H9 (cell line): ENCODE data around the gene DCAF11. TPM values are rescaled to one million over a fixed set of nuclear protein-coding genes. Genes with fewer than 3 reads are reported as not detected.

Experiments used
- DNase-seq: peaks from one replicate; pipeline ENCODE4 v3.0.0-alpha.2; 2017
- H2AFZ ChIP-seq: one replicate; pipeline ENCODE4 v1.6.1; 2013; ENCODE audit warnings: mild to moderate bottlenecking, low read length, control low read depth, moderate library complexity
- H2AK5ac ChIP-seq: 2 replicates; pipeline ENCODE4 v1.6.1; 2013; ENCODE audit warnings: low read length, control low read depth, mixed read lengths; ENCODE audit not compliant: insufficient read length
- H2BK120ac ChIP-seq: one replicate; pipeline ENCODE4 v1.6.1; 2013; ENCODE audit warnings: low read depth, mild to moderate bottlenecking, low read length, control low read depth, inconsistent platforms; ENCODE audit not compliant: poor library complexity, severe bottlenecking
- H2BK12ac ChIP-seq: 2 replicates; pipeline ENCODE4 v1.6.1; 2013; ENCODE audit warnings: low read length, control low read depth, mixed read lengths, low read depth; ENCODE audit not compliant: insufficient read length
- H2BK15ac ChIP-seq: 2 replicates; pipeline ENCODE4 v1.6.1; 2013; ENCODE audit warnings: low read depth, low read length, control low read depth
- H2BK20ac ChIP-seq: one replicate; pipeline ENCODE4 v1.6.1; 2013; ENCODE audit warnings: low read depth, mild to moderate bottlenecking, low read length, control low read depth, inconsistent platforms; ENCODE audit not compliant: poor library complexity, severe bottlenecking
- H2BK5ac ChIP-seq: 2 replicates; pipeline ENCODE4 v1.6.1; 2013; ENCODE audit warnings: low read length, control low read depth, mixed read lengths; ENCODE audit not compliant: insufficient read length
- H3K14ac ChIP-seq: 2 replicates; pipeline ENCODE4 v1.6.1; 2013; ENCODE audit warnings: low read length, control low read depth; ENCODE audit not compliant: insufficient read depth
- H3K18ac ChIP-seq: 2 replicates; pipeline ENCODE4 v1.6.1; 2013; ENCODE audit warnings: low read depth, mild to moderate bottlenecking, mixed read lengths, low read length, control low read depth; ENCODE audit not compliant: insufficient read length
- H3K23ac ChIP-seq: 2 replicates; pipeline ENCODE4 v1.6.1; 2013; ENCODE audit warnings: low read length, control low read depth, mixed read lengths, low read depth; ENCODE audit not compliant: insufficient read length
- H3K23me2 ChIP-seq: 2 replicates; pipeline ENCODE4 v1.6.1; 2013; ENCODE audit warnings: low read depth, mild to moderate bottlenecking, mixed read lengths, low read length, control low read depth; ENCODE audit not compliant: insufficient read length, poor library complexity, severe bottlenecking
- H3K27ac ChIP-seq: 2 replicates; pipeline ENCODE4 v1.5.1; 2013; ENCODE audit warnings: low read length, control low read depth, mixed read lengths, low read depth; ENCODE audit not compliant: insufficient read length
- H3K27me3 ChIP-seq: 2 replicates; pipeline ENCODE4 v1.6.1; 2013; ENCODE audit warnings: low read length, control low read depth, inconsistent platforms; ENCODE audit not compliant: insufficient read depth
- H3K4ac ChIP-seq: 2 replicates; pipeline ENCODE4 v1.6.1; 2013; ENCODE audit warnings: low read depth, mild to moderate bottlenecking, control low read depth, inconsistent platforms, low read length, moderate library complexity
- H3K4me1 ChIP-seq: 2 replicates; pipeline ENCODE4 v1.6.1; 2013; ENCODE audit warnings: low read length, control low read depth, inconsistent platforms; ENCODE audit not compliant: insufficient read depth
- H3K4me2 ChIP-seq: 2 replicates; pipeline ENCODE4 v1.6.1; 2013; ENCODE audit warnings: low read length, control low read depth, mixed read lengths; ENCODE audit not compliant: insufficient read length, insufficient read depth
- H3K56ac ChIP-seq: 2 replicates; pipeline ENCODE4 v1.6.1; 2013; ENCODE audit warnings: low read depth, mild to moderate bottlenecking, mixed read lengths, low read length, control low read depth; ENCODE audit not compliant: insufficient read length
- H3K79me1 ChIP-seq: 2 replicates; pipeline ENCODE4 v1.6.1; 2013; ENCODE audit warnings: low read depth, mild to moderate bottlenecking, moderate library complexity, low read length, control low read depth, inconsistent platforms; ENCODE audit not compliant: insufficient read depth, poor library complexity, severe bottlenecking
- H3K79me2 ChIP-seq: 2 replicates; pipeline ENCODE4 v1.6.1; 2013; ENCODE audit warnings: low read length, control low read depth, inconsistent platforms; ENCODE audit not compliant: insufficient read depth
- H3K9ac ChIP-seq: 2 replicates; pipeline ENCODE4 v1.6.1; 2013; ENCODE audit warnings: low read length, control low read depth, mixed read lengths; ENCODE audit not compliant: insufficient read length; ENCODE audit errors: extremely low read depth
- H3K9me3 ChIP-seq: one replicate; pipeline ENCODE4 v1.6.1; 2013; ENCODE audit warnings: low read depth, low read length, inconsistent platforms; ENCODE audit not compliant: control insufficient read depth
- H3T11ph ChIP-seq: one replicate; pipeline ENCODE4 v1.6.1; 2013; ENCODE audit warnings: mild to moderate bottlenecking, low read length, control low read depth, inconsistent platforms
- H4K20me1 ChIP-seq: one replicate; pipeline ENCODE4 v1.6.1; 2013; ENCODE audit not compliant: control insufficient read depth, insufficient read length, insufficient read depth
- H4K5ac ChIP-seq: 2 replicates; pipeline ENCODE4 v1.6.1; 2013; ENCODE audit warnings: low read depth, mild to moderate bottlenecking, mixed read lengths, low read length, control low read depth; ENCODE audit not compliant: insufficient read length
- H4K8ac ChIP-seq: replicated peaks from 2 replicates; pipeline ENCODE4 v1.6.1; 2013; ENCODE audit warnings: low read length, control low read depth, mixed read lengths, low read depth; ENCODE audit not compliant: insufficient read length
- H4K91ac ChIP-seq: 2 replicates; pipeline ENCODE4 v1.6.1; 2013; ENCODE audit warnings: low read depth, mild to moderate bottlenecking, moderate library complexity, mixed read lengths, low read length, control low read depth; ENCODE audit not compliant: insufficient read length
- H3K27ac Mint-ChIP-seq, 3 experiments: 2 replicates in 2 of 3; 3 replicates in 1 of 3; pipeline ENCODE4 v1.8.0; 2020 to 2021; ENCODE audit warnings: mixed read lengths in 3 of 3, mild to moderate bottlenecking in 1 of 3, moderate library complexity in 1 of 3
- H3K27me3 Mint-ChIP-seq: 2 replicates; pipeline ENCODE4 v1.8.0; 2021; ENCODE audit warnings: low read depth, mild to moderate bottlenecking, moderate library complexity, mixed read lengths
- H3K36me3 Mint-ChIP-seq, 3 experiments: 2 replicates in 2 of 3; 3 replicates in 1 of 3; pipeline ENCODE4 v1.8.0; 2020 to 2021; ENCODE audit warnings: low read depth in 3 of 3, mixed read lengths in 3 of 3; ENCODE audit not compliant: insufficient read depth in 1 of 3
- H3K4me1 Mint-ChIP-seq, 2 experiments: 2 replicates each; pipeline ENCODE4 v1.8.0; 2020; ENCODE audit warnings: mixed read lengths in 2 of 2
- H3K4me3 Mint-ChIP-seq, 2 experiments: 2 replicates in 1 of 2; 3 replicates in 1 of 2; pipeline ENCODE4 v1.8.0; 2020 to 2021; ENCODE audit warnings: mild to moderate bottlenecking in 2 of 2, mixed read lengths in 2 of 2, moderate library complexity in 1 of 2
- H3K9me3 Mint-ChIP-seq, 2 experiments: 2 replicates in 1 of 2; 3 replicates in 1 of 2; pipeline ENCODE4 v1.8.0; 2020; ENCODE audit warnings: mild to moderate bottlenecking in 2 of 2, mixed read lengths in 2 of 2, moderate library complexity in 1 of 2
- CTCF ChIP-seq: fragments of 200-600 bp; sonication (generic); conservative IDR thresholded peaks from 3 replicates; pipeline ENCODE4 v1.8.0; 2021; ENCODE audit warnings: antibody characterized with exemption, mild to moderate bottlenecking
- WGBS: extraction: QIAGEN DNeasy Blood & Tissue Kit; methylation state at CpG from one replicate; pipeline ENCODE4 v1.1.7; 2013; ENCODE audit warnings: missing lambda C conversion rate, low lambda C conversion rate, mixed read lengths; ENCODE audit not compliant: insufficient read length; ENCODE audit errors: extremely low coverage; 5-methylcytosine and 5-hydroxymethylcytosine counted together
- total RNA-seq: library from RNA; stranded (reverse); gene quantifications from 2 replicates; pipeline ENCODE4 v1.2.1, GENCODE V29; 2021

Gene DCAF11
- total RNA-seq, 1 experiment from 2014 or later: 73.4 TPM

DNA sequence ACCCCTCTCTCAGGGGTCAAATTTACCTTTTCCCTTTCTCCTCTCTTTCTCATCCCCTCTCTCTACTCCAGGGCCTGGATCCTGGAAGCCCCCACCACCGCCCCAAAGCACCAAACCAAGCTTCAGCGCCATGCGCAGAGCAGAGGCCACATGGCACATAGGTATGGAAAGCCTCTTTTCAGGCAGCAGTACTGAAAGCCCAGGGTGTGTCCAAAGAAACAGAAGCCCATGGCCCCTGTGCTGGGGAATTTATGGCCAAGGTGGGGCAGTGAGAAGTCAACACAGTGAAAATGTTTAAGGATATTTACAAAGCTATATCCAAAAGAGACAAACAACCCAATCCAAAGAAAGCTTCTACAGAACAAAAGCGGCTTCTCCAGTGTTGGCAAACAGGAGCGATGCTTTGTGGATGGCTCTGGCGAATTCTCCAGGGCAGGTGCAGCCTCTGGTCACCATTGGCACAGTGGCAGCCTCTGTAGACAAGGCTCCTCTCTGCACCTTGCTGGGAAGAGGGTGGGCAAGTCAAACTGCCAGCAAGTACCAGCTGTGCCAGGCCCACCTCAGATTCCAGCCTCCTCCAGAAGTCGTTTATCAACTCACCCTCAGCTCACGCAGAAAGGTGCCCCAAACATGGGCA, 48.0 kb upstream of the DCAF11 start:
- Histone ChIP-seq H3K14ac (no peak overlapping the region), H2BK120ac (no peak overlapping the region), H3K18ac (no peak overlapping the region), H4K5ac (no peak overlapping the region), H3K56ac (no peak overlapping the region), H3K79me2 (no peaks in the 10 kb centered on the region), H3K4me2 (no peak overlapping the region), H4K91ac (no peak overlapping the region), H2AFZ (no peak overlapping the region), H2BK20ac (no peak overlapping the region), H3K4ac (no peak overlapping the region), H3K79me1 (no peaks in the 10 kb centered on the region), H3T11ph (no peak overlapping the region), H3K9me3 (no peaks in the 10 kb centered on the region), H4K8ac (no peak overlapping the region), H2AK5ac (no peak overlapping the region), H2BK5ac (no peak overlapping the region), H3K23me2 (no peaks in the 10 kb centered on the region), H3K27me3 (no peaks in the 10 kb centered on the region), H2BK12ac (no peak overlapping the region), H3K9ac (no peak overlapping the region), H4K20me1 (no peaks in the 10 kb centered on the region), H3K4me1 (no peaks in the 10 kb centered on the region), H2BK15ac (no peak overlapping the region), H3K27ac (no peak overlapping the region), H3K23ac (no peak overlapping the region)
- Mint-ChIP-seq H3K4me1 (0 out of 4 replicates have a peak, but pooled peaks cover 0 to 3% of the 10 kb centered on the region in 2 experiments), H3K36me3 (no peaks in the 10 kb centered on the region; a peak in 1 of 7 replicates), H3K27me3 (no peaks in the 10 kb centered on the region; the same call in none of the 2 replicates), H3K9me3 (no peaks in the 10 kb centered on the region), H3K27ac (no peak overlapping the region), H3K4me3 (no peak overlapping the region)
- no CpG with 5 or more reads among the region's 8 CpGs for WGBS
- no peak for TF ChIP-seq CTCF
- no peak for DNase-seq
